K562 (cell line): ENCODE data around the gene CTNNB1. TPM values are rescaled to one million over a fixed set of nuclear protein-coding genes. Genes with fewer than 3 reads are reported as not detected.

ENCODE experiments used
- ATAC-seq: fragments of 200-7000 bp; cut with Tn5 transposase; 3 replicates; pipeline ENCODE4 v1.9.1; 2020; ENCODE audit warnings: moderate library complexity
- BruUV-seq: library from RNA; stranded (reverse); fragments of 400-500 nt; replicated peaks from 2 replicates; lab custom pipeline; 2021; lab: Mats Ljungman, UMichigan
- CTCF ChIA-PET: fragments of 300-600 bp; formaldehyde crosslinking; extraction: SDS; loops from one replicate; lab custom pipeline; 2021; ENCODE audit warnings: low intra/inter-chr PET ratio; lab: Yijun Ruan, JAX
- POLR2A ChIA-PET: fragments of 300-600, 350-650 bp; sonication (Branson Sonifier 250); formaldehyde crosslinking; extraction: SDS; loops from one replicate; lab custom pipeline; 2021; ENCODE audit warnings: antibody characterized with exemption, inconsistent platforms; lab: Yijun Ruan, JAX
- DNase-seq, 4 experiments: peaks; one replicate each; pipeline versions ENCODE4 v3.0.0 to v3.0.0-alpha.2; 2011 to 2018; ENCODE audit warnings: low spot score in 3 of 4, mixed read lengths in 3 of 4; ENCODE audit errors: extremely low read depth in 1 of 4
- FAIRE-seq: peaks from 2 replicates; lab custom pipeline; 2011; peaks lifted over from hg19 to GRCh38; lab: Jason Lieb, UNC
- H2AFZ ChIP-seq: 2 replicates; pipeline ENCODE4 v1.6.0; 2011; ENCODE audit warnings: low read depth, low read length, control low read depth, inconsistent platforms
- H3K27ac ChIP-seq: fragments of 200-600 bp; 3 replicates; pipeline ENCODE4 v1.8.0; 2011; ENCODE audit warnings: low read depth, mild to moderate bottlenecking, control low read depth, inconsistent platforms, low read length, moderate library complexity, mixed read lengths; ENCODE audit errors: extremely low read depth
- H3K27me3 ChIP-seq, 2 experiments: fragments of 300-600 bp in 1 of 2; 2 replicates in 1 of 2; 3 replicates in 1 of 2; pipeline versions ENCODE4 v1.6.0 to v1.8.0; 2011; ENCODE audit warnings: inconsistent platforms in 2 of 2, low read length in 2 of 2, mild to moderate bottlenecking in 1 of 2, mixed read lengths in 1 of 2, moderate library complexity in 1 of 2; ENCODE audit not compliant: control insufficient read depth in 2 of 2, insufficient read depth in 2 of 2
- H3K36me3 ChIP-seq: fragments of 300-600 bp; 3 replicates; pipeline ENCODE4 v1.8.0; 2011; ENCODE audit warnings: mild to moderate bottlenecking, low read length, inconsistent platforms; ENCODE audit not compliant: control insufficient read depth, insufficient read depth
- H3K4me1 ChIP-seq, 2 experiments: fragments of 200-600 bp in 1 of 2; replicated peaks in 1 of 2; 2 replicates in 1 of 2; 3 replicates in 1 of 2; pipeline versions ENCODE4 v1.5.1 to v1.8.0; 2011; ENCODE audit warnings: inconsistent platforms in 2 of 2, low read length in 2 of 2, mild to moderate bottlenecking in 1 of 2, mixed read lengths in 1 of 2, moderate library complexity in 1 of 2; ENCODE audit not compliant: control insufficient read depth in 2 of 2, insufficient read depth in 2 of 2
- H3K4me2 ChIP-seq: 2 replicates; pipeline ENCODE4 v1.6.1; 2011; ENCODE audit warnings: low read length, control low read depth, inconsistent platforms, mixed read lengths; ENCODE audit not compliant: insufficient read depth
- H3K4me3 ChIP-seq: fragments of 200-600 bp; sonication (generic), shearing (Covaris generic); 2 replicates; pipeline ENCODE4 v1.5.1; 2016; ENCODE audit warnings: control low read depth, inconsistent platforms
- H3K79me2 ChIP-seq: fragments of 200-600 bp; 3 replicates; pipeline ENCODE4 v1.8.0; 2011; ENCODE audit warnings: low read length, inconsistent platforms; ENCODE audit not compliant: control insufficient read depth, insufficient read depth
- H3K9ac ChIP-seq, 2 experiments: 2 replicates each; pipeline versions ENCODE4 v1.6.0 to v1.6.1; 2011; ENCODE audit warnings: low read depth in 2 of 2, low read length in 2 of 2, control low read depth in 1 of 2, inconsistent platforms in 1 of 2, mild to moderate bottlenecking in 1 of 2, mixed read lengths in 1 of 2; ENCODE audit not compliant: insufficient read depth in 1 of 2
- H3K9me1 ChIP-seq: one replicate; pipeline ENCODE4 v1.6.0; 2011; ENCODE audit warnings: inconsistent platforms, mild to moderate bottlenecking, low read length, moderate library complexity; ENCODE audit not compliant: control insufficient read depth, insufficient read depth
- H3K9me3 ChIP-seq: replicated peaks from 2 replicates; pipeline ENCODE4 v1.5.1; 2011; ENCODE audit warnings: low read depth, low read length, inconsistent platforms; ENCODE audit not compliant: control insufficient read depth, insufficient read depth
- H4K20me1 ChIP-seq: replicated peaks from 2 replicates; pipeline ENCODE4 v1.6.1; 2011; ENCODE audit warnings: low read length, inconsistent platforms, mixed read lengths; ENCODE audit not compliant: control insufficient read depth, insufficient read depth
- CC2D1A ChIP-seq: fragments of 450-650 bp; IDR thresholded peaks from 2 replicates; pipeline ENCODE4 v1.6.1; 2017; ENCODE audit warnings: mild to moderate bottlenecking
- CREB3 ChIP-seq: fragments of 450-650 bp; conservative IDR thresholded peaks from 2 replicates; pipeline ENCODE4 v1.6.1; 2016; ENCODE audit warnings: missing genetic modification characterization, low read depth, mild to moderate bottlenecking, missing compliant biosample characterization, moderate library complexity
- FOXA1 ChIP-seq: fragments of 450-650 bp; IDR thresholded peaks from 2 replicates; pipeline ENCODE4 v1.6.1; 2016; ENCODE audit warnings: mild to moderate bottlenecking, borderline replicate concordance
- FOXK1 ChIP-seq: sonication (generic); formaldehyde crosslinking; IDR thresholded peaks from 2 replicates; pipeline ENCODE4 v1.8.0; 2022; ENCODE audit warnings: missing genetic modification reagents, mild to moderate bottlenecking, borderline replicate concordance
- PYGO2 ChIP-seq: fragments of 450-650 bp; IDR thresholded peaks from 2 replicates; pipeline ENCODE4 v1.6.1; 2016; ENCODE audit warnings: mild to moderate bottlenecking, missing genetic modification characterization, moderate library complexity, missing compliant biosample characterization
- ZFPM2 ChIP-seq: fragments of 250-450 bp; sonication (Bioruptor Pico); IDR thresholded peaks from 2 replicates; pipeline ENCODE4 v1.5.1; 2022; ENCODE audit warnings: mild to moderate bottlenecking
- ZMIZ1 ChIP-seq, 2 experiments: fragments of 150-350 bp in 1 of 2; IDR thresholded peaks; 2 replicates each; pipeline ENCODE4 v1.6.1; 2012 to 2016; ENCODE audit warnings: low read depth in 2 of 2, low read length in 2 of 2, mild to moderate bottlenecking in 1 of 2, moderate library complexity in 1 of 2
- WGBS: fragments of 100-300 bp; shearing (Covaris generic); methylation state at CpG from one replicate; pipeline ENCODE4 v1.1.6; 2016; ENCODE audit warnings: low coverage, mixed read lengths; ENCODE audit not compliant: insufficient coverage; ENCODE audit errors: missing lambda C conversion rate; 5-methylcytosine and 5-hydroxymethylcytosine counted together
- in situ Hi-C: fragments of 300-500 bp; cut with MboI; formaldehyde crosslinking; loops from 4 replicates; pipeline ENCODE4 v1.15.0; 2018; ENCODE audit warnings: inconsistent platforms, mixed read lengths
- intact Hi-C: fragments of 100-400 bp; cut with micrococcal nuclease; formaldehyde crosslinking; loops from 2 replicates; pipeline ENCODE4 v1.14.2; 2022
- polyA plus RNA-seq, 8 experiments: library from polyadenylated mRNA; depleted of rRNA in 4 of 8; stranded (reverse) in 5 of 8; unstranded in 3 of 8; fragments of >200 nt; fragmentation: Nextera tagmentation in 2 of 8; fragmentation: Illumina TruSeq in 1 of 8; extraction: Ambion mirVana in 2 of 8; extraction: Trizol in 1 of 8; gene quantifications; 2 replicates each; pipeline versions ENCODE4 v1.2.1 to v1.2.3, GENCODE V29; 2011 to 2014; ENCODE audit warnings: inconsistent platforms in 1 of 8, missing spikeins in 1 of 8
- total RNA-seq, 7 experiments: library from RNA; depleted of rRNA in 6 of 7; stranded (reverse); fragments of >200 nt in 6 of 7; fragmentation: Illumina TruSeq in 2 of 7; extraction: Trizol in 2 of 7; gene quantifications; 2 replicates each; pipeline versions ENCODE4 v1.2.1 to v1.2.3, GENCODE V29; 2011 to 2021; ENCODE audit warnings: low replicate concordance in 1 of 7

The CTNNB1 gene
- total and polyA plus RNA-seq, 9 of the 15 experiments (the other 6 are each of a cell fraction or from before 2014, with no cell fraction given): 44.3 to 193 (median 154) TPM

DNA sequence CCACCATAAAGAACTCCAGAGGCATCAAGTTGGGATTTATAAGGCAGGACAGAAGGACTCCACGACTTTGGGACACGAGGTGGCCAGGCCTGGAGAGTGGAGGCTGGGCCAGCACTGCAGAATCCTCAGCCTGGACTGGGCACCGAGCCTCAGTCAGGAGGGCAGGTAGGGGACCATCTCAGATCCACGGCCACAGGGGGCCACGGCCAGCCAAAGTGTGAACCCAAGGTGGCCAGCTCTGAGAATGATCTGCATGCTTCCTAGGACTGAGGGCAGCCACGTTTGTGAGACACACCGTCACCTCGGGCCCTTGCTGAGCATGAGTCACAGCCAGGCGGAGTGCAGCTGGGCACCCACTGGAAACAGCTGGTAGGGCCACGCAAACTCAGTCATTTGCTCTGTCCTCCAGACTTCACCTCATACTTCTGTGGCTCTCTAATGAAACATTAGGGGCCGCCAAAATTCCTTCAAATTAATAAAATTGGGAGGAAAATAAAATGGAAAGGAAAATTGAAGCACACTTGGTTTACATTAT, 65.8 kb downstream of the CTNNB1 start (continued):
- TF ChIP-seq FOXK1 (CRISPR knock-in tag) (no peak), PYGO2 (tag) (no peak), FOXA1 (no peak), ZMIZ1 (IDR thresholded peaks at IDR 0.05; ENCODE audit: low read depth in 2 of 2, low read length in 2 of 2) (no peak)

- no TSS peak for BruUV-seq
- no peak for TF ChIP-seq CREB3 (tag)
- TF ChIP-seq ZFPM2 (CRISPR knock-in tag): no peak
- no peak for TF ChIP-seq CC2D1A
- H2AFZ ChIP-seq: no peak overlapping the region
- intact Hi-C loops (no loop called here), in situ Hi-C loops (no loop called here)
- peaks cover 3 to 10% of the 10 kb centered on the region in 2 experiments; a peak in 3 of 5 replicates for H3K4me1 ChIP-seq
- H3K4me2 ChIP-seq: no peak overlapping the region
- no peak overlapping the region for H3K9ac ChIP-seq
- no peaks in the 10 kb centered on the region for H3K36me3 ChIP-seq
- H3K27ac ChIP-seq: no peak overlapping the region
- no peaks in the 10 kb centered on the region for H3K9me1 ChIP-seq
- WGBS: 14% methylated on average over 3 of the region's 3 CpGs
- POLR2A ChIA-PET: interaction anchor here (0.8 kb wide), 1 partner anchor 8 kb away, joined by 3 read pairs; no protein-coding TSS in a partner anchor
- CTCF ChIA-PET: no interaction called here
- no peaks in the 10 kb centered on the region for H4K20me1 ChIP-seq
- no peaks in the 10 kb centered on the region for H3K79me2 ChIP-seq
- FAIRE-seq: no peak
- ATAC-seq: no peak
- no peaks in the 10 kb centered on the region for H3K9me3 ChIP-seq
- peaks cover 6 to 24% of the 10 kb centered on the region in 2 experiments; a peak in 4 of 5 replicates for H3K27me3 ChIP-seq
- DNase-seq: no peak
- no peak overlapping the region for H3K4me3 ChIP-seq
Observed at GRCh38 chr3:41265823-41266273, 66.5 kb downstream of the CTNNB1 start.
